ENCODE results near the gene MAGI2. TPM values are rescaled to one million over a fixed set of nuclear protein-coding genes. Genes with fewer than 3 reads are reported as not detected.
A peak's percentile ranks its signal among the peaks of the same experiment; 100 is the strongest.

The MAGI2 gene
- total RNA-seq, 4 donors from 2014 or later = 7.8 to 44.7 (median 21.1) TPM

DNA sequence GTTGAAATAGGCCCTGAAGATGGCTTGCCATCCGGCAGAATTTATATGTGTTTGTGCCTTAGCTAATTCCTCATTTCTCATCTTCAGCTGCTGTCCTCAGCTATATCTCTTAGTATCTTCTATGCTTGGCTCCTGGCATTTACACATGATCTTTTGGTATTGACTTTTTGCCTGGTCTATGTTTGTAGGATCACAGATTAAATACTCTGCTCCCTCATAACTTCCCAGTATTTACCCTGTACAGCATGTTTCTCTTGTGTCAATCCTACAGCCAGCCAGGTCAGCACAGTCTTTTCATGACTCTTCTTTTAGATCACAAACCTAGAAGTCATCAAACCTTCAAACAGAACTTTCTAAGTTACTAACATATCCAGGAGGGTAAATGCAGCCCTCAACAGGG, 743.8 kb downstream of the MAGI2 start:
- no peak for ATAC-seq
- H3K9me3 ChIP-seq = no peaks in the 10 kb centered on the region
- H3K4me3 ChIP-seq = no peak overlapping the region
- H3K4me1 ChIP-seq = no peaks in the 10 kb centered on the region
- H3K27ac ChIP-seq = no peak overlapping the region
- 71 to 95% methylated on average over 1 of the region's 1 CpG for WGBS, 2 donors (ENCODE audit: low coverage in 1 of 2)
- no peaks in the 10 kb centered on the region for H3K36me3 ChIP-seq
- H3K27me3 ChIP-seq = no peaks in the 10 kb centered on the region
- TF ChIP-seq EP300 (IDR thresholded peaks at IDR 0.05) = no peak
- TF ChIP-seq, protein P1, sequence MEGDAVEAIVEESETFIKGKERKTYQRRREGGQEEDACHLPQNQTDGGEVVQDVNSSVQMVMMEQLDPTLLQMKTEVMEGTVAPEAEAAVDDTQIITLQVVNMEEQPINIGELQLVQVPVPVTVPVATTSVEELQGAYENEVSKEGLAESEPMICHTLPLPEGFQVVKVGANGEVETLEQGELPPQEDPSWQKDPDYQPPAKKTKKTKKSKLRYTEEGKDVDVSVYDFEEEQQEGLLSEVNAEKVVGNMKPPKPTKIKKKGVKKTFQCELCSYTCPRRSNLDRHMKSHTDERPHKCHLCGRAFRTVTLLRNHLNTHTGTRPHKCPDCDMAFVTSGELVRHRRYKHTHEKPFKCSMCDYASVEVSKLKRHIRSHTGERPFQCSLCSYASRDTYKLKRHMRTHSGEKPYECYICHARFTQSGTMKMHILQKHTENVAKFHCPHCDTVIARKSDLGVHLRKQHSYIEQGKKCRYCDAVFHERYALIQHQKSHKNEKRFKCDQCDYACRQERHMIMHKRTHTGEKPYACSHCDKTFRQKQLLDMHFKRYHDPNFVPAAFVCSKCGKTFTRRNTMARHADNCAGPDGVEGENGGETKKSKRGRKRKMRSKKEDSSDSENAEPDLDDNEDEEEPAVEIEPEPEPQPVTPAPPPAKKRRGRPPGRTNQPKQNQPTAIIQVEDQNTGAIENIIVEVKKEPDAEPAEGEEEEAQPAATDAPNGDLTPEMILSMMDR (IDR thresholded peaks at IDR 0.05) = no peak
- no peak for TF ChIP-seq POLR2A (IDR thresholded peaks at IDR 0.05)
- TF ChIP-seq POLR2AphosphoS5 (IDR thresholded peaks at IDR 0.05) = no peak

DNA sequence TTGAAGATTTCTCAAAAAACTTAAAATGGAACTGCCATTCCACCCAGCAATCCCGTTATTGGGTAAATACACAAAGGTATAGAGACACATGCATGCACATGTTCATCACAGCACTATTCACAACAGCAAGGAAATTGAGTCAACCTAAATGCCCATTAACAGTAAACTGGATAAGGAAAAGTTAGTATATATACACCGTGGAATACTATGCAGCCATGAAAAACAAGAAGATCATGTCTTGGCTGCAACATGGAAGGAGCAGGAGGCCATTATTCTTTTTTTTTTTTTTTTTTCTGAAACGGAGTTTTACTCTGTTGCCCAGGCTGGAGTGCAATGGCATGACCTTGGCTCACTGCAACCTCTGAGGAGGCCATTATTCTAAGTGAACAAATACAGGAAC, 749.0 kb downstream of the MAGI2 start:
- H3K9me3 ChIP-seq = no peaks in the 10 kb centered on the region
- TF ChIP-seq POLR2A (IDR thresholded peaks at IDR 0.05) = no peak
- TF ChIP-seq, protein P1 (IDR thresholded peaks at IDR 0.05) = no peak
- no peak for TF ChIP-seq EP300 (IDR thresholded peaks at IDR 0.05)
- TF ChIP-seq POLR2AphosphoS5 (IDR thresholded peaks at IDR 0.05) = no peak
- no peaks in the 10 kb centered on the region for H3K36me3 ChIP-seq
- whole genome bisulfite sequencing, 2 donors (ENCODE audit: low coverage in 1 of 2) = 89 to 96% methylated on average over 3 of the region's 3 CpGs
- no peak for ATAC-seq
- H3K4me1 ChIP-seq = peaks cover 0 to 12% (median 4%) of the 10 kb centered on the region in 3 donors
- H3K27me3 ChIP-seq = no peaks in the 10 kb centered on the region
- H3K4me3 ChIP-seq = no peak overlapping the region
- no peak overlapping the region for H3K27ac ChIP-seq

DNA sequence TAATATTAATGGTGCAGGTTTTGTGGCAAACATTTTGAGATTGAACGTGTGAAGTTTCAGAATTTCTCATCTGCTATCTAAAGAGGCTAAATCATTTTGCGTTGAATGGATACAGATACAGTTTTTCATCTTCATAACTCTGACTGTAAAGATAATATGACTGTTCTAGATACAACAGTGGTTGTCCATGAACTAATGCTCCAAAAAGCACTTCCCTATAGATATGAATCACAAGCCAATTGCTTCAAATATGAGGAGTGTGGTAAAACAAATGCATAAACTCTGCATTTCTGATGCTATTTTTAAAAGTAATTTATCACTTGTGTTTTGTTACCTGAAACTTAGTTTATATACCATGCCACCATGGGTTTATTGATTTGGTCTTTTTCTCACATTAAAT, 750.1 kb downstream of the MAGI2 start:
- Histone ChIP-seq H3K27me3 (no peaks in the 10 kb centered on the region), H3K9me3 (no peaks in the 10 kb centered on the region), H3K36me3 (no peaks in the 10 kb centered on the region), H3K4me1 (peaks cover 0 to 12% (median 4%) of the 10 kb centered on the region in 3 donors), H3K27ac (peak overlapping the region in 1 of 4 donors; percentile 3), H3K4me3 (no peak overlapping the region)
- no peak for ATAC-seq
- WGBS, 2 donors (ENCODE audit: low coverage in 1 of 2) = 40 to 52% methylated on average over 2 of the region's 2 CpGs
- no peak for TF ChIP-seq EP300 (IDR thresholded peaks at IDR 0.05)

GRCh38 chr7:78702770-78703169, 750.7 kb downstream of the MAGI2 start:
- Histone ChIP-seq H3K4me3 (no peak overlapping the region), H3K4me1 (peaks cover 0 to 12% (median 4%) of the 10 kb centered on the region in 3 donors), H3K9me3 (no peaks in the 10 kb centered on the region), H3K27ac (no peak overlapping the region), H3K36me3 (no peaks in the 10 kb centered on the region), H3K27me3 (no peaks in the 10 kb centered on the region)
- TF ChIP-seq, protein P1 (IDR thresholded peaks at IDR 0.05) = no peak
- TF ChIP-seq POLR2A (IDR thresholded peaks at IDR 0.05) (no peak), EP300 (IDR thresholded peaks at IDR 0.05) (no peak), POLR2AphosphoS5 (IDR thresholded peaks at IDR 0.05) (no peak)
- peak; percentile 79 for ATAC-seq

DNA sequence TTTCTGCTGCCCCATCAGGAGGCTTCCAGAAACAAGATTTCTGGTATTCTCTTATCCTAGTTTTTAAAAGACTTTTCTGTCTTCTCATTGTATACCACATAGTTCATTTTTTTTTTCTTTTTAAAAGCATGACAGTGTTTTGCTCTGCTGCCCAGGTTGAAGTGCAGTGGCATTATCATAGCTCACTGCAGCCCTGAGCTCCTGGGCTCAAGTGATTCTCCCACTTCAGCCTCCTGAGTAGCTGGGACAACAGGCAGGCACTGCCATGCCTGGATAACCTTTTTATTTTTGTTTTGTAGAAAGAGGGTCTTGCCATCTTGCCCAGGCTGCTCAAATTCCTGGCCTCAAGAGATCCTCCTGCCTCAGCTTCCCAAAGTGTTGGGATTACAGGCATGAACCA, 757.6 kb downstream of the MAGI2 start:
- no peak overlapping the region for H3K4me3 ChIP-seq
- TF ChIP-seq, protein P1 (IDR thresholded peaks at IDR 0.05) = no peak
- no peak for ATAC-seq

GRCh38 chr7:78691584-78691983, 761.9 kb downstream of the MAGI2 start:
- Histone ChIP-seq H3K4me1 (no peaks in the 10 kb centered on the region), H3K4me3 (no peak overlapping the region), H3K27me3 (no peaks in the 10 kb centered on the region), H3K9me3 (no peaks in the 10 kb centered on the region), H3K27ac (no peak overlapping the region), H3K36me3 (no peaks in the 10 kb centered on the region)
- ATAC-seq = no peak
- WGBS, 2 donors (ENCODE audit: low coverage in 1 of 2) = 78% methylated on average over 3 of the region's 3 CpGs; no CpG with 5 or more reads in 1 of the 2 donors
- TF ChIP-seq EP300 (IDR thresholded peaks at IDR 0.05) = no peak
- TF ChIP-seq POLR2A (IDR thresholded peaks at IDR 0.05) = no peak
- TF ChIP-seq, protein P1 (IDR thresholded peaks at IDR 0.05) = no peak
- no peak for TF ChIP-seq POLR2AphosphoS5 (IDR thresholded peaks at IDR 0.05)

More for the DNA sequence above, 757.6 kb downstream of the MAGI2 start:
- H3K27me3 ChIP-seq = no peaks in the 10 kb centered on the region
- H3K4me1 ChIP-seq = no peaks in the 10 kb centered on the region
- no peaks in the 10 kb centered on the region for H3K36me3 ChIP-seq
- no peak overlapping the region for H3K27ac ChIP-seq
- H3K9me3 ChIP-seq = no peaks in the 10 kb centered on the region
